DMS53 treated with DMSO at 0.1 percent for 48 hours (cell line): Measurements from ENCODE around the gene USP44.
"Not testable (repeated sequence)": the region's sequence is repeated elsewhere in the genome, so short reads cannot be mapped to it uniquely, and the experiment has no call there.

Experiments
- DNase-seq: peaks from one replicate; lab custom pipeline; 2025; ENCODE audit not compliant: unreplicated experiment; lab: John Stamatoyannopoulos, UW

USP44 gene

DNA sequence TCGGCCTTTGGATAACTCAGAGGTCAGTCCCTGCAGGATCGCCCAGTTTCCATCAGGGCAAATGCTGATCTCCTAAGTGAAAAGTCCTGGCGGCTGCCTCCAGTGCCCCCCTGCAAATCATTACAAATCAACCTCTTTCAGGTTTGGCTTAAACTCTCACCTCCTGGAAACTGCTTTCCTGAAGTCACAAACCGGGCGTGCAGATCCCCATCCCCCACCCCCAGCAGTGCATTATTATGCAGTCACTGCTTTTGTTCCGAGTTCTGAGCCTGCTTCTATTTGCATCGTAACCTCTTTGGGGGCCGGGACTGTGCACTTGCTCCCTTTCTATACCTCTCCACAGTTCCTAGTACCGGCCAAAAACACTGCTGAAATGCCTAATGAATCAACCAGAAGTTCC is at the start of gene USP44:
Gene USP44 (minus strand): TSS at position 172 of the 400 bp plus-strand sequence. CDS start 17,220 bp downstream, outside the sequence.
- no peak for DNase-seq

DNA sequence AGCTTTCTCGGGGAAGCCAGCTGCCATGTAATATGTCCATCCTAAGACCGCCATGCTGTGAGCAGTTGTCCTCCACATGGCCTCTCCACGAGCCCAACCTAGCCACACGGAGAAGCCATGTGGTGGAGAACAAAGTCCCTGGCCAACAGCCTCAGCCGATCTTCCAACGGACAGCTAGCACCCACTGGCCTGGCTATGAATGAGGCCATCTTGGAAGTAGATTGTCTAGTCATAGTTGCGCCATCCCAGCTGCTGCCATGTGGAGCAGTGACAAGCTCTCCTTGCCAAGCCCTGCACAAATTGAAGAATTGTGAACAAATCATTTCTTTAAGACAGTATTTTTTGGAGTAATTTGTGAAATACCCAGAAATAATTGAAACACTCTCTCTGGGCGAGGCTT is 49.3 kb upstream of the USP44 start:
- no peak for DNase-seq

DNA sequence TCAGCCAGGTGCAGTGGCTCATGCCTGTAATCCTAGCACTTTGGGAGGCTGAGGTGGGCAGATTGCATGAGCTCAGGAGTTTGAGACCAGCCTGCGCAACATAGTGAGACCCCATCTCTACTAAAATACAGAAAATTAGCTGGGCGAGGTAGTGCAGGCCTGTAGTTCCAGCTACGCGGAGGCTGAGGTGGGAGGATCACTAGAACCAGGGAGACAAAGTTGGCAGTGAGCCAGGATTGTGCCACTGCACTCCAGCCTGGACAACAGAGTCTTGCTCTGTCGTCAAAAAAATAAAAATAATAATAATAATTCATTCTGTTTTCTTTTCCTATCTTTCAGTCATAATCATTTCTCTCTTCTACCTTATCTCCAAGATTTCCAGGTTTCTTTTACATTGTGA is 48.6 kb upstream of the USP44 start:
- DNase-seq = no peak

DNA sequence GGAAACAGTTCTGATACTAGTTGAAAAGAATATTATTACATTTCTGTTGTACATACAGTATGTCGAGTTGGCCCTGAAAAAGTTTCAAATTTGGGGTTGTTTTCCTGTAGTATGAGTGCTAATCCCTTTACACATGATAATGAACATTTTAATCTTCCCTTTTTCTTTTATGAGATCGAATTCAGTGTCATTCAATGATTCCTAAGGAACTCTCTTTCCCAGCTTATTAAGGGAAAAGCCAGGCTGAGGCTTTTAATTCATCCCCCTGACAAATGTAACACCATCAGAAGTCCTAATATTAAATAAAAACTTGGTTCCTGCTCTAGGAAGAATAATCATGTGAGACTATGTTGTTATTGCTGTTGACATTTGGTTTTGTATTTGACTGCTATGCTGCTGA is 42.9 kb upstream of the USP44 start:
- no peak for DNase-seq

DNA sequence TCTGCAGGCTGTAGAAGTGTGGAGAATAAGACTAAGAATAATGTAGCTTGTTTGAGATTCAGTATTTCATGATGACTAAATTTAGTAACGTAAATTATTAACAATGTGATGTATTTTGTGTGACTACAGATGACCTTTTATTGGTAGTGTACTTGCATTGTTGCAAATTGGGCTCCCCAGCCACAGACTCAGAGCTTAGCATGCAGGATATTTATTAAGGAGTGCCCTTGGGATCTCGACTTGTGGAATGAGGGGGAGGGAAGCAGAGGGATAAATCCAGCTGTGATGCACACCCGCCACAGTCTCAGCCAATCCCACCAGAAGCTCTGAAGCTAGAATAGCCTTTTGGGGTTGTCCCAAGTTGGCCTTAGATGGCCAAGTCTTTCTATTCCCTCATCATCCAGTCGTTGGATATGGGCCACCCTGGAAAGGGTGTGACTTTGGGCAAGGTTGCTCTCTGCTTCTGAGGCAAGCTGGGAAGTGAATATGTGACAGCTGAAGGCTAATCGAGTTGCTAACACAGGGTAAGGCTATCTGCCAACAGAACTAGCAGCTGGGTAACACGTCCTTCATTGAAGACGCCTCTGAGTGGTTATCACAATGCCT is 42.1 kb upstream of the USP44 start:
- no peak for DNase-seq

DNA sequence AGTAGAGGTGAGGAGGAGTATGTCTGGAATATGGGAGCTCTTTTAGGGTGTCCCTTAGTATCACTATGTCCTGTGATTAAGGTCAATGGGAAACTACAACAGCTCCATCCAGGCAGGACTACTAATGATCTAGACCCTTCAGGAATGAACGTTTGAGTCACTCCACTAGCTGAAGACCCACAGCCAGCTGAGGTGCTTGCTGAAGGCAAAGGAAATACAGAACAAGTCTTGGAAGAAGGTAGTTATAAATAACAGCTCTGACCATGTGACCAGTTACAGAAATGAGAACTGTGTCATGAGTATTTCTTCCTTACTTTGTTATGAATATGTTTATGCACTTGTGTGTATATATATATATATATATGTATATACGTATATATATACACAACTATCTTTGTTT is 40.5 kb upstream of the USP44 start:
- no peak for DNase-seq

DNA sequence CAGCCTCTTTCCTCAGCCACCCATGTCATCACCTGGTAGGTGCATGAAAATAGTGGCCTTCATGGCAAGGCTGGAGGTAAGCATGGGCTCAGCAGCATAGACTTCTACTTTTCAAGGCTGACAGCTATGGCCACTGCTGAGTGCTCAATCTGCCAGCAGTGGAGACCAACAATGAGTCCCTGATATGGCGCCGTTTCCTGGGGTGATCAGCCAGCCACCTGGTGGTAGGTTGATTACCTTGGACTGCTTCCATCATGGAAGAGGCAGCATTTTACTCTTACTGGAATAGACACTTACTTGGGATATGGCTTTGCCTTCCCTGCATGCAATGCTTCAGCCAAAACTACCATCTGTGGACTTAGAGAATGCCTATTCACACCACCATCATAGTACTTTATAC is 39.5 kb upstream of the USP44 start:
- no peak for DNase-seq

DNA sequence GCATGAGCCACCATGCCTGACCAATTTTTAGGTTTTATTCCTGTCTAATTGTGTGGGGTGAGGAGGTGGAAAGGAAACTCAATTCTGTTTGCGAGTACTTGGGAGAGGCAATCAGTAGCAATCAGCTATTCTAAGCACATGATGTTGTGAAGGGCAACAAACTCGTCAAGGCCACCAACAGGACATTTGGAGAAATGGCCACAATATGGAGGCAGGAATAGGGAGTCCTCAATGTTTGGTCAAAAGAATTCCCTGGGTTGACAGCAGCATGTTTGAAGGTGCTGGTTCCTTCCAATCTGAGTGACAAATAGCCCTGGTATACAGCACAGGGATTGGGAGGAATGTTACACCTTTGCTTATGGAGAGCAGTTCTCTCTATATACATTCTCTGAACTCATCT is 32.7 kb upstream of the USP44 start:
- no peak for DNase-seq

DNA sequence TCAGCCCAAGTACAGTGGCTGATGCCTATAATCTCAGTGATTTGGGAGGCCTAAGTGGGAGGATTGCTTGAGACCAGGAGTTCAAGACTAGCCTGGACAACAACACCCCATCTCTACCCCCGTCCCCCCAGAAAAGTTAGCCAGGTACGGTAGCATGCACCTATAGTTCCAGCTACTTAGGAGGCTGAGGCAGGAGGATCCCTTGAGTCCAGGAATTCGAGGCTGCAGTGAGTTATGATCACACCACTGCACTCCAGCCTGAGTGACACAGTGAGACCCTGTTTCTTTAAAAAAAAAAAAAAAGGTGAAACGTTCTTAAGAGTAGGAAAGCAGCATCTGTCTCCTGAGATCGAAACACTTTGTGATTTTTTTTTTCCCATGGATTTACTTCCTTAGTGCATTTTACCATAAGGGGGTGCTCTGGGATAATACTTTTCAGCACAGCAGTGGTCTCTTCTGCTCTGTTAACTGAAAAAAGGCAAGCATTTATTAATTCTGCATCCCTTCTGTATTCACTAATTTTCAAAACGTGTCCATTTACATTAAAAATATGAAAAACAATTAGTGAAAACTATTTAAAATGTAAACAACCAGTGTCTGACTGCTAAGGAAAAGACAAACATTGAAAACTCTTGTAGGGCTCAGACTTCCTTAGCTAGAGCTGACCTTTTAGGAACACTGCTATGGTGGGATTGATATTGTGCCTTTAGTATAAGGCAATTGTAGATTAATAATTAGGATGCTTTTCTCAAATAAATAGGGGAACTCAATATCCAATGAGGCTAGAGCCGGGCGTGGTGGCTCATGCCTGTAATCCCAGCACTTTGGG is 31.2 kb upstream of the USP44 start:
- DNase-seq = peak; percentile 77

DNA sequence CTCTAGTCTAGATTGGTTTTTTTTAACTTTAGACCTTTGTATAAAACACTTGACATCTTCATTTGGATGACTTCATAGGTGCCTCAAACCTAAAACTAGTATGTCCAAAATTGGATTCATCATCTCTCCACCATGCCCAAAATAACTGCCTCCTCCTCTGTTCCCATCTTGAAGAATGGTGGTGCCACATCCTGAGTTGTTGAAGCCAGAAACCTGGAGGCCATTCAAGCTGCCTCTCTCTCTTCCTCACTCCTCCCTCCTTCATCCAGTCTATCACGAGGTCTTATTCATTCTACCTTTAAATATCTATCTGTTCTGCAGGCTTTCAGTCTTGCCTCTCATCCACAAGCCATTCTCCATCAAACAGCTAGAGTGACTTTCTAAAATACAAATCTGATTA is 26.5 kb upstream of the USP44 start:
- no peak for DNase-seq

DNA sequence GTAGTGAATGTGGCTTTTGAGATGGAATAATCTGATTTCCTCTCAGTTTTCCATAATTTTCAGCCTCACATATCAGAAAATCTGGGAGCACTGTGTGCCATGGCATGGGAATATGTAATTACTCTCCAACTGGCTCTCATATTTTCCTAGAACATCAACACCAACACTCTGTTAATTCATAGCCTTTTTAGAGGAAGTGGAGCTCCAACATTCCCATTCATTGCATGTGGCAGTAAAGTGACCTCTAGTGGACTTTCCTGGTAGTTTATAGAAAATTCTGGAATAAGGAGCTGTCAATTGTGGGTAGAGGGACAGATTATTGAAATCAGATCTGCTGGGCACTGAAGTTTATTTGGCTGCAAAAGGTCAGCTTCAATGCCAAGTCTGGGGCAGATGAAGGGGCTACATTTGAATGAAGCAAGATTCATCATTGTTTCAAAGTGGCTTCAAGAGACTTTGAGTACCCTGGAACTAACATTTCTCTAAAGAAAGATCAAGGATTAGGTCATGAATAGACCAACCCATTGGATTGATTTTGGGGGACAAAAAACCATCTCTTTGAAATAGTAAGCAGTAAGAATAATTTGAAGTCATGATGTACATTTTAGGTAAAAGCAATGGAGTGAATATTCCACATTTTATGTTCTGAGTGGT is 23.6 kb upstream of the USP44 start:
- peak; percentile 64 for DNase-seq

DNA sequence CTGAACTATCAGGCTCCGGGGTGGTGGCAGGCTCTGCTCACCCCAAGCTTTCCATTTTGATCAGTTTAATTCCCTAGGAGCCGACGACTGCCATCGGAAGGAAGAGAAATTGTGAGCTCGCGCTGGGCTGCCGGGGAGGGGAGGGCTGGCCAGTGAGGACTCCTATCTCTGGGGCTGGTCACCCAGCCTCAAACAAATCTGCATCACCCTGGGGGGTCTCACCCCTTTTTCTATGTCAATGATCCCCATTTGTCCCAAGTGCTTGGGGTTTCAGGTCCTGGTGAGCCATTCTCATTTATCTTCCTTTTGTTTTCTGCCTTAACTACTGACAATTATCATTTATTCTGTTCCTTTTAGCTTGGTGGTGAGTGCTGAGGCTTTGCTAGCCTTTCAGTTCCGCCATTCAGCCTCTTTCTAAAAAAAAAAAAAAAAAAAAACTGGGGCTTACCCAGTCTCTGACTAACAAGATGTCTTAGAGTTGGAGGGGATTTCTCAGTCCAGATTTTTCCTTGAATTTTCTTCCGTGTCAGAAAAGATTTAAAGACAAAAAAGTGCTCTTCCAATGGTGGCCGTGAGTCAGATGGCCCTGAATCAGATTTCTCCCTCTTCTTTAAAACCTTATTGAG is 22.8 kb upstream of the USP44 start:
- DNase-seq = no peak

DNA sequence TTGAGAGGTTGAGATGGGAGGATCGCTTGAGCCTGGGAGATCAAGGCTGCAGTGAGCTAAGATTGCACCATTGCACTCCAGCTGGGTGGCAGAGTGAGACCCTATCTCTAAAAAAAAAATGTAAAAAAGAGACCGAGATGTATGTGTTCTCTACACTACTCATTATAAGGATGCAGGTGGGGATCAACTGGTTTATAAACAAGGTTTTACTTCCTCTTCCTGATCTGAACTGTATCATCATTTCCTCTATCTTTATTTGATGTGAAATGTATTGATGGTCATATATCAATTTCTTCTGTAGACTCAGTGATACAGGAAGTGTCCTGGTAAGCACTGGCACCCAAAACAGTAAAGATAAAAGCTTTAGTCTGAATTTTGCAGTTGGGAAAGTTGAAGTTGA is 20.1 kb upstream of the USP44 start:
- DNase-seq = no peak

DNA sequence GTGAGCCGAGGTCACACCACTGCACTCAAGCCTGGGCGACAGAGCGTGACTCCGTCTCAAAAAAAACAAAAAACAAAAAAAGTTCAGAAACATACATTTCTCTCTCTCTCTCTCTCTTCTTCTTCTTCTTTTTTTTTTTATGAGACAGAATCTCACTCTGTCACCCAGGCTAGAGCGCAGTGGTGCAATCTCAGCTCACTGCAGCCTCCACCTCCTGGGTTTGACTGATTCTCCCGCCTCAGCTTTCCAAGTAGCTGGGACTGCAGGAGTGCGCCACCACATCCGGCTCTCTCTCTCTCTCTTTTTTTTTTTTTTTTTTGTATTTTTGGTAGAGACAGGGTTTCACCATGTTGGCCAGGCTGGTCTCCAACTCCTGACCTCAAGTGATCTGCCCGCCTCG is 16.8 kb upstream of the USP44 start:
- not testable (repeated sequence) for DNase-seq

DNA sequence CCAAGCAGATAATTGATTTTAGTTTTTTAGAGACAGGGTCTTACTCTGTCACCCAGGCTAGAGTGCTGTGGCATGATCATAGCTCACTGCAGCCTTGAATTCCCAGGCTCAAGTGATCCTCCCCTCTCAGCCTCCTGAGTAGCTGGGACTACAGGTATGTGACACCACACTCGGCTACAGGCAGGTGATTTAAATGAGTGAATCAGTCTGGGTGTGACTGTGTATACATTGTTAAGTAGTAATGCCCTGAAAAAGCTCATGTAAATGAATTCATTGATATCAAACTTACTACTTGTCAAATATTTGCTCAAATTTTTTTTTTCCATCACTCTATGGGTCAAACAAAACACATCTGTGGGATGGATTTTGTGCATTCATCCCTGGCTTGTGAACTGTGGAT is 6.3 kb upstream of the USP44 start:
- DNase-seq = no peak

DNA sequence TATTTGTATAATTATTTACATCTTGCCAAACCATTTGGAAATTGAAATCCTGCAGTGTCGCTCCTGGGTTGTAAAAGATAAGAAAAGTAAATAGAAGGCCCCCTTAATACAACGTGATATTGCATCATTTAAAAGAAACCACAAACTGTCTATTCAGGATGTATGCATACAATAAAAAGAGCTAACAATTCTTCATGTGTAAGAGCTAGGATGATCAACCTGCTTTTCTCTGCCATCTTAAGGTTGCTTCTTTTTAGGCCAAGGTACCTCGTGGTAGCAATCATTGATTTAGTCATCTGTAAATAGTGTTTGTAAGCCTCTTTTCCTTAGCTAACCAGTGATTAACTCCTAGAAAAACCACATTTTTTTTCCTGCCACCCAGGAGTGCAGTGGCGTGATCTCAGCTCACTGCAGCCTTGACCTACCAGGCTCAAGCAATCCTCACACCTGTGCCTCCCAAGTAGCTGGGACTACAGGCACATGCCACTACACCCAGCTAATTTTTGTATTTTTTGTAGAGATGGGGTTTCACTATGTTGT is 3.3 kb upstream of the USP44 start:
- DNase-seq = no peak

DNA sequence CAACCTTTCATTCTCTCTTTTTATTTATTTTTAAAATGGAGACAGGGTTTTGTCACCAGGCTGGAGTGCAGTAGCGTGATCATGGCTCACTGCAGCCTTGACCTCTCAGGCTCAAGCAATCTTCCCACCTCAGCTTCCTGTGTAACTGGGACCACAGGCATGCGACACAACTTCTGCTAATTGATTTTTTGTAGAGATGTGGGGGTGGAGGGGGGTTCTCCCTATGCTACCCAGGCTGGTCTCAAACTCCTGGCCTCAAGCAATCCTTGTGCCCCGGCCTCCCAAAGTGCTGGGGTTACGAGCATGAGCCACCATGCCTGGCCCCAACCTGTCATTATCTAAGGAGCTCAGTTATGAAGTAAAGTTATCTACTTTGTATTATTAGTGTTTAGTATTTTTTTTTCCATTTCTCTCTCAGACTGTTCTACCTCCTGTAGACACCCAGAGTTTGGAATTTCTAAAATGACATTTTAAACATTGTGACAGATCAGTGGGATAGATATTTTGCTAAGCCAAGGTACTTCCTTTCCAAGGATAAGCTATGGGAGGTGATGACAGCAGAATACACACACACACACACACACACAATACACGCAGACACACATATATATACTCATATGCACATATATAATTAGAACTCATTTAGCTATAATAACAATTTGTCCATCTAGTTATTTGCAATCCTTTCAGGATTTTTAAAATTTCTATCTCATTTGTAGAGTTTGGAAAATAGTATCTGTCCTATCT is 2.1 kb upstream of the USP44 start:
- no peak for DNase-seq

DNA sequence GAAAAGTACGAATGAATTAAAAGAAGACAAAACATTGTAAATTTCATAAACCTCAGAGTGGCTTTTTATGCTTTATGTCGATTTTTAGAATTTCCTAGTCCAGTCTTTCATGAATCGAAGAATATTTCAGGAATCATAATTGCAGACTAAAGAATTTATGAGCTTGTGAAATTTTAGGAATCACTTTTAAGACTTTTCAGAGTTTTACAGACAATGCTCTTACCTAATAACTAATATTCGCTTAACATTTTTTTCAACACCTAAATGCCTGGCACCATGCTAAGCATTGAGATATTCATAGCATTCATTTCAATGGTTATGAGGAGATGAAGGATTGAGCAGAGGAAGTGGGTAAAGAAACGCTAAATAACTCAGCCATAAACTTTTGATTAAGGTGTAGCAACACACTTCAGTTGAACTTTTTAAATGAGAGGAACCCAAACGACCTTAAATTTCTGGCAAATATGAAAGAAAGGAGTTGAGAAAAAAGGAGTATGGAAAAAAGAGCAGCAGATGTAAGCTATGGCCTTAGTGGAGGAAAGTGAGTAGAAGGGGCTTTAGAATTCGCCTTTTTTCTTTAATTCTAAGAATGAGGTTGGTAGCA is 739 bp upstream of the USP44 start:
- no peak for DNase-seq

DNA sequence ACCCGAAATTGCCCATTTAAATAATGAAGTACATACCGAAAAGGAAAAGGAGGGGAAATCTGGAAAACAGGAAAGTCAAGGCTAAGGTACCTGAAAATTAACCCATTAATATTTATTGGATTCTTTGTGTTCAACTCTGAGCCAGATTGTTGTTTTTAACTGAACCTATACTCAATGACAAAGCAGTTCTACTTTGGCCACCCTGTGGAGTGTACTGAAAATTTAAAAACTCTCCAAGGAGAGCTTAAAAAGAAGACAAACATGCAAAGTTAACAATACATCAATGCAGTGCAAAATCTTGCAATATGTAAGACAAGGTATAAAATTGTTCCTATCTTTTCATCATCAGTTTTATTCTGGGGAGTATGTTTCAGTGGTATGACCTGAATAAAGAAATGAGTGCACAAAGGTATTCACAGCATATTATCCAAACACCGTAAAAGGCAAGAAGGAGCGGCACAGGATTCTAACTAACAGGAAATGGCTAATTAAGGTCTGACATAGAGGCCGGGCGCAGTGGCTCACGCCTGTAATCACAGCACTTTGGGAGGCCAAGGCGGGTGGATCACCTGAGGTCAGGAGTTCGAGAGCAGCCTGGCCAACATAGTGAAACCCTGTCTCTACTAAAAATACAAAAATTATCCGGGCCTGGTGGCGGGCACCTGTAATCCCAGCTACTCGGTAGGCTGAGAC is 1.7 kb downstream of the USP44 start:
- DNase-seq = peak; percentile 23
